ENCODE data around the gene BRI3BP. TPM values are rescaled to one million over a fixed set of nuclear protein-coding genes. Genes with fewer than 3 reads are reported as not detected.
"Not testable (repeated sequence)": the region's sequence is repeated elsewhere in the genome, so short reads cannot be mapped to it uniquely, and the experiment has no call there.

BRI3BP gene
- total RNA-seq, 1 donor from 2014 or later: 3.5 TPM

DNA sequence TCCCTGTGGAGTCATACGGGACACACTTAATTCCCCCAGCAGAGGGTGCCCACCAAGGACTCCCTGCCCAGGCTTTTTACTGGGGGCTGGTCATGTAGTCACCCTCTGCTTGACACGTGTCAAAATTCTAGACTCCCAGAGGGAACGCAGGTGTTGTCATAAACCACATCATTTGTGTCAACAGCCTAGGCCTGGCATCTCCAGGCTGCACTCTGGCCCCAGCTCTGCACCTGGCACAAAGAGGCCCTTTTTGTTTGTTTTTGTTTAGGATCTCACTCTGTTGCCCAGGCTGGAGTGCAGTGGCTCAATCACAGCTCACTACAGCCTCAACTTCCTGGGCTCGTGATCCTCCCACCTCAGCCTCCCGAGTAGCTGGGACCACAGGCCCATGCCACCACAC, 21.1 kb downstream of the BRI3BP start:
- no peak for ATAC-seq (ENCODE audit: poor library complexity)
- intact Hi-C loops (cut with DNase I): no loop called here
- no peak for DNase-seq

DNA sequence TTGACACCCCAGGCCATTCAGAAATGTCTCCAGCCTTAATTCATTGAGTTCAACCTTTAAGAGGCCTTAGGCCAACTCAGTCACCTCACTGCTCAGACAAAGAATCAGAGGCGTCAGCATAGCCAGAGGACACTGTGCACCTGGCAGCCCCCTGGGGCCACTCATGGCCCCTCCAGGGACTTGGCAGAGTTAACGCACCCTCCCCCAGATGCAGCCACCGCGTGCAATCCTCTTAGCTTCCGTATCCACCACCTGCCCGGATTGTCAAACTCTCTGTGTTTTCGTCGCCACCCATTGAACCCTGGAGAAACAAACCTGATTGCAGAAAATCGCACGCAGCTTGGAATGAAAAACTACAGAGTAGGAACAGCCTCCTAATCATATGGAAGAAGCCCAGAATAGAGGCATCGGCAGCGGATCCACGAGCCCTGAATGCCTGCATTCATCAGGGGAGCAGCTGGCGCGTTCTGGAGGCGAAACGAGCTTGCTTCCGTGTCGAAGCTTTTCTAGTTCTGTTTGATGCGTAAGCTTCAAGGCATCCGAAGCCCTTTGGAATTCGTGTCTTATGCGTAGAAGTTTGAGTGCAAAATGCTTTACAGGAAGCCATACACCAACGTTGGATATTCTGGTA, 22.4 kb downstream of the BRI3BP start:
- ATAC-seq (ENCODE audit: poor library complexity) (no peak), DNase-seq (no peak)
- intact Hi-C loops (cut with DNase I): no loop called here

DNA sequence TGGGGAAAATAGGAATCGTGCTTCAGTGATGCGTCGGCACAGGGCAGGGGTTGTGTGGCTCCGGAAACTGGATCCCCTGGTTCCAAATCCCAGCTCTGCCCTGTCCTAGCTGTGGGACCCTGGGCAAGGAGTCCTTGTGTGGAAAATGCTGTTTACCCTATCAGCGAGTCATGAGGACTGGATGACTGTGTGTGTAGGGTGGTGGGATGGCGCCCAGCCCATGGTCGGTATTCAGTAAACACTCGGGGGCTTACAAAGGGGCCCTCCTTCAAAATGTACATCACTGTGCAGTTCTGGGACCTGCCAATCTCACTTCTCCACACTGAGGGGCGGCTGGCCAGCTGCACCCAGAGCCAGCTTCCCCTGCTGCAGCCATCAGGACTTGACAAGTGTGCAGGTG, 24.4 kb downstream of the BRI3BP start:
- DNase-seq (no peak), ATAC-seq (ENCODE audit: poor library complexity) (no peak)
- intact Hi-C loops (cut with DNase I): no loop called here

DNA sequence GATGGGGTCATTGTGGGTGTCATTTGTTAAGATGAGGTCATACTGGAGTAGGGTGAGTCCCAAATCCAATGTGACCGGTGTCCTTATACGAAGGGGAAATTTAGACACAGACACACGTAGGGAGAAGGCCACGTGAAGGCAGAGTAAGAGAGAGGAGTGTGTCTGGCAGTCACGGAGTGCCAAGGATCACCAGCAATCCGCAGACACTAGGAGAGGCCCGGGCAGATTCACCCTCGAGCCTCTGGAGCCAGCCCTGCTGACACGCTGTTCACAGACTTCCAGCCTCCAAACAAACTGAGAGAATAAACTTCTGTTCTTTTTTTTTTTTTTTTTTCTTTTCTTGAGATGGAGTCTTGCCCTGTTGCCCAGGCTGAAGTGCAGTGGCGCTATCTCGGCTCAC, 24.9 kb downstream of the BRI3BP start:
- DNase-seq (no peak), ATAC-seq (ENCODE audit: poor library complexity) (no peak)
- intact Hi-C loops (cut with DNase I): no loop called here

DNA sequence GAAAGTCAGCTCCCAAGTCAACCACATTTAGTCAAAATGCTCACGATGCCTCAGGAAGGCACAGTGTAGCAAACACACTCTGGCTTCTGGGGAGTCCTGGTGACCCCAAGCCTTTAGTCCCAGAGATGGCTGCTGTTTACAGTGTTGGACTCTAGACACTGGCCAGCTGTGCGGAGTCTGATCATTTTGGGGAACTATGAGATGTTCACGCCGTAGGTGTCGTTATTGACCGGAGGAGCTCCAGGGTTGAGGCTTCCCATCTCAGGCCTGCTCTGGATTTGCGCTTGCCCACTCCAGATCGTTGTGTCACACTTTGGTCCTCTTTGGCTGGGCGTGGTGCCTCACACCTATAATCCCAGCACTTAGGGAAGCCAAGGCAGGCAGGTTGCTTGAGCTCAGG, 27.7 kb downstream of the BRI3BP start:
- no peak for ATAC-seq (ENCODE audit: poor library complexity)
- DNase-seq: no peak
- intact Hi-C loops (cut with DNase I): no loop called here

DNA sequence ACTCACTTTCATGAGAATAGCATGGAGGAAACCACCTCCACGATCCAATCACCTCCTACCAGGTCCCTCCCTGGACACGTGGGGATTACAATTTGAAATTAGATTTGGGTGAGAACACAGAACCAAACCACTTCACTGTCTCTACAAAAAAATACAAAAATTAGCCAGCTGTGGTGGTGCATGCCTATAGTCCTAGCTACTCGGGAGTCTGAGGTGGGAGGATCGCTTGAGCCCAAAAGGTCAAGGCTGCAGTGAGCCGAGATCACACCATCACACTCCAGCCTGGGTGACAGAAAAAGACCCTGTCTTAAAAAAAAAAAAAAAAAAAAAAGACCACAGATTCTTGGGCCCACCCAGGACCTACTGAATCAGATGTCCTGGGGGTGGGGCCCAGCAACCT, 28.3 kb downstream of the BRI3BP start:
- DNase-seq (no peak), ATAC-seq (ENCODE audit: poor library complexity) (no peak)
- intact Hi-C loops (cut with DNase I): no loop called here

DNA sequence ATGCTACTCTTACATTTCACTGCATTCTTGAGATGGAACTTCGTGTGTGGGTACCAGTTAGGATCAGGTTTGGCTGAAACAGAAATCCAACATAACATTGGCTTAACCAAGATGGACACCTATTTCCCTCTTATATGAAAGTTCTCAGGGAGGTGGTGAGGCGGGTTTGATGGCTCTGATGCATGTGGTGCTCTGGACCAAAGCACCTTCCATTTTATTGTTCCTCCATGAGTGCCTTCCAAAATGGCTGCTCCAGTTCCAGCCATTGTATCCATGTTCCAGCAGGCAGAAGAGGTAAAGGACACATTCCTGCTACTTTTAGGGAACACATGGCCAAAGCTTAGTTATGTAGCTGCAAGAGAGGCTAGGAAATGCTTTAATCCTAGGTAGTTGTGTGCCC, 29.6 kb downstream of the BRI3BP start:
- intact Hi-C loops (cut with DNase I): no loop called here
- ATAC-seq (ENCODE audit: poor library complexity) (no peak), DNase-seq (no peak)

DNA sequence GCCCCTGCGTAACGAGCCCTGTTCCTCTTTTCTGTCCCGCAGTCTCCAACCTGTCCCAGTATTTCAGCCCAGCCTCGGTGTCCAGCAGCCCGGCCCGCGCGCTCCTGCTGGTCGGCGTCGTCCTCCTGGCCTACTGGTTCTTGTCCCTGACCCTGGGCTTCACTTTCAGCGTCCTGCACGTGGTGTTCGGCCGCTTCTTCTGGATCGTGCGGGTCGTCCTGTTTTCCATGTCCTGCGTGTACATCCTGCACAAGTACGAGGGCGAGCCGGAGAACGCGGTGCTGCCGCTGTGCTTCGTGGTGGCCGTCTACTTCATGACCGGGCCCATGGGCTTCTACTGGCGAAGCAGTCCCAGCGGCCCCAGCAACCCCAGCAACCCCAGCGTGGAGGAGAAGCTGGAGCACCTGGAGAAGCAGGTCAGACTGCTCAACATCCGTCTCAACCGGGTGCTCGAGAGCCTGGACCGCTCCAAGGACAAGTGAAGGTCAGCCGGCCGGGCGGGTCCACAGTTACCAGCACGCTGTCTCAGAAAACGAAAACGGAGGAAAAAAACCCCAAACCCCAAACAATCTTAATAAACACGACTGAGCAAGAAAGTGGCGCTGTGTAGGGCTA, 31.6 kb downstream of the BRI3BP start:
- DNase-seq: no peak
- intact Hi-C loops (cut with DNase I): no loop called here

DNA sequence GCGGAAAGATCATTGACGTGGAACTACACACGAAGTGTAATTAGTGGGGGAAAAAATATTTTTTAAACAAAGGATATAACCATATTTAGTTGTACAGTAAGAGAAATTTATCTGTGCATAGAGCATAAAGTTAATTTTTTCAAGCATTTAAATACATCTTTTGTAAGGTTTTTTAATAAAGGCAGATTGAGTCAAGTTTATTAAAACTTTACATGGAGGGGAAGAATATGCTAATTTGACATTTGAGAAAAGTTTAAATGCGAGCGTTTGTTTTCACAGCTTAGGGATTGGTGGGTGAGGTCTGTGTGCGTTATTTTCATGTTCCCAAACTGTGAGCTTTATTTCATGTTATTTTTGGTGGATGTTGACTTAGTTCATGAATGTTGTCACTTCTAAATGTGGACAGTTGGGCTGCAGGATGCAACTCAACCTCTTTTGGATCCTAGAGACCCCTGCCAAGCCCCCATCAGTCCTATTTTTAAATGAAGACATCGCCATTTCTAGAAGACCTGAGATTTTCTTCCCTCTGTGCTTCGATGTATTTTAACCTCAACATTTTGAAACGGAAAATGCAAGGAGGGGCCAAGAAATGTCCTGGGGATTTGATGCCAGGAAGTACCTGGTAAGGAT, 32.3 kb downstream of the BRI3BP start:
- DNase-seq (no peak), ATAC-seq (ENCODE audit: poor library complexity) (no peak)
- intact Hi-C loops (cut with DNase I): no loop called here

More for the DNA sequence above, 31.6 kb downstream of the BRI3BP start:
- no peak for ATAC-seq (ENCODE audit: poor library complexity)

DNA sequence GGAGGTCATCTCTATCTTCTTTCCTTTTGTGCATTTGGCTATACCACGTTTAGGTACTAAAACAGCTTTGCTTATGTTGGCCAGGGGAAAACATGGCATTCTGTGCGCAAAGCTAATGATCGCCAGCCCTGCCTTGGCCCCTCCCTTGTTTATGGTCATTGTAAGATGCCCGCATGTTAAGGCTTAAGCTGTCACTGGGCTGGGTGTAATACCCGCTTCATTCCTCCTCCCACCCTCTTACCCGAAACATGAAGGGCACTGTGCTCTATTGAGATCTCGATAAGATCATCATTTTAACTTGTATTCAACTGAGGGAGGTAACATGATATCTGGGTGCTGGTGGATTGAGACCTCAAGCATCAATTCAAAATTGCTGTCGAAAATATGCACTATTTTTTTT, 34.7 kb downstream of the BRI3BP start:
- ATAC-seq (ENCODE audit: poor library complexity): no peak
- no peak for DNase-seq
- intact Hi-C loops (cut with DNase I): no loop called here

DNA sequence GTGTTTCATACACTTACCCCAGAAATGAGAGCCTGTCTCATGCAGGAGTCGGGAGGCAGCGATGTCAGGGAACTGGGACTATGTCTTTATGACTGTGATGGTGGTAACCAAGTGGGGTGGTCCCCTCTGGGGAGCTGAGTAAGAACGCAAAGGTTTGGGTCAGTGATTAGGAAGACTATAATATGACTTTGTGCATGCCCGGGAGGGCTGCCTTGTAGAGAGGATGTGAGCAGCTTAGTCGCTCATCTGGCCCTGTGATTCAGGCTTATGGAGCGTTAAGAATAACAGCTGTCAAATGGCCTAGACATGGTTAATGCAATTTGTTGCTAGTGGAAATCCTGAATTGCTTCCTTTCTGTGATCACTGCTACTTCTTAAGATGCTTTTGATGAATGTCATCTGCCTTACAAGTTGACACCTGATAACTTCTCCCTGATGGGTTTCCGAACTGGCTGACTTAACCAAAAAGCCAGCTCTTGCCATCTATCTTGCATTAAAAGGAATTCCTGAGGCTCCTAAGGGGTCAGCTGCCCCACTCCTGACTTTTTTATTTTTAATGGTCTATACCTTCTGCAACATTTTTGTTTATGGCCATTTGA, 36.4 kb downstream of the BRI3BP start:
- ATAC-seq (ENCODE audit: poor library complexity) (no peak), DNase-seq (no peak)
- intact Hi-C loops (cut with DNase I): no loop called here

DNA sequence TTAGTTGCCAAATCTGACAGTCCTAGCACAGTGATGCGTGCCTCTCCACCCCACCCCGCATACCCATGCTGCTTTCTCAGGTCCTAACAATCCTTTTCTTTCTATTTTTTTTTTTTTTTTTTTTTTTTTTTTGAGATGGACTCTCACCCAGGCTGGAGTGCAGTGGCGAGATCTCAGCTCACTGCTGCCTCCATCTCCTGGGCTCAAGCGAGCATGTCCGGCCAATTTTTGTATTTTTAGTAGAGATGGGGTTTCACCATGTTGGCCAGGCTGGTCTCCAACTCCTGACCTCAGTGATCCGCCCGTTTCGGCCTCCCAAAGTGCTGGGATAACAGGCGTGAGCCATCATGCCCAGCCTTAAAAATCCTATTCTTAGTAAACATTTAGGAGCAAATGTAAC, 38.0 kb downstream of the BRI3BP start:
- DNase-seq; intact Hi-C loops (cut with DNase I); ATAC-seq (ENCODE audit: poor library complexity): not testable (repeated sequence)

DNA sequence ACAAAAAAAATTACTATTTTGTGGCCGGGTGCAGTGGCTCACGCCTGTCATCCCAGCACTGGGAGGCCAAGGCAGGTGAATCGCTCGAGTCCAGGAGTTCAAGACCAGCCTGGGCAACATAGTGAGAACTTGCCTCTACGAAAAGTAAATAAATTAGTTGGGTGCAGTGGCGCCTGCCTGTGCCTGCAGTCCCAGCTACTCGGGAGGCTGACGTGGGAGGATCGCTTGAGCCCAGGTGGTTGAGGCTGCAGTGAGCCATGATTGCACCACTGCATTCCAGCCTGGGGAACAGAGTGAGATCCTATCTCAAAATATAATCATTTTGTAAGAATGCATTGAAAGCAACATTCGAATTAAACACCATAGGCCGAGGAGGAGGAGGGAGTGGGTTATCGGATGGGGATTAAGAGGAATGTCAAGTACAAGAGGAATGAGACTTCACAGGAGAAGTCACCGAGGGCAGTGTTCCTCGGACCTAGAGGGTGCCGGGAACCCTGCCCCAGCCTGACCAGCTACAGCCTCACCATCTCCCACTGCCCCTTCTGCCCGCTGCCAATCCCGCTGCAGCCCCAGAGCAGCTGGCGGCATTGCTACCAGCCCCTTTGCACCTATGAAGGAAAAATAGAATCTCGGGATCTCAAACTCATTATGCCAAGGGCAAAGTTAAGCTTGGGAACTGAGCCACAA, 39.2 kb downstream of the BRI3BP start:
- no peak for ATAC-seq (ENCODE audit: poor library complexity)
- intact Hi-C loops (cut with DNase I): no loop called here

DNA sequence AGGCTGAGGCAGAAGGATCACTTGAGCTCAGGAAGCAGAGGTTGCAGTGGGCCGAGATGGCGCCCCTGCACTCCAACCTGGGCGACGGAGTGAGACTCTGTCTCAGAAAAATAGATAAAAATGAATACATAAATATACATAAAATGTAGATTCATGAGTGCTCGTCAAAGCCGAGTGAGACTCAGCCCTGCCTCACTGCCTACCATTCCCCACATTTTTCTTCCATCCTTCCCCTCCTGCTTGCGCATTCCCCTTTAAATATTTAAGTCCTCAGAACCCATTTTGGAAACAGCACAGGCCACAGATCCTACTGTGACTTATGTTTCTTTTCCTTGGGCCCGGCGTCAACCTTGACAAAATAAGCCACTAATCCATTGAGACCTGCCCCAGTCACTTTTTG, 39.8 kb downstream of the BRI3BP start:
- DNase-seq: no peak
- ATAC-seq (ENCODE audit: poor library complexity): no peak
- intact Hi-C loops (cut with DNase I): no loop called here

More for the DNA sequence above, 39.2 kb downstream of the BRI3BP start:
- no peak for DNase-seq

DNA sequence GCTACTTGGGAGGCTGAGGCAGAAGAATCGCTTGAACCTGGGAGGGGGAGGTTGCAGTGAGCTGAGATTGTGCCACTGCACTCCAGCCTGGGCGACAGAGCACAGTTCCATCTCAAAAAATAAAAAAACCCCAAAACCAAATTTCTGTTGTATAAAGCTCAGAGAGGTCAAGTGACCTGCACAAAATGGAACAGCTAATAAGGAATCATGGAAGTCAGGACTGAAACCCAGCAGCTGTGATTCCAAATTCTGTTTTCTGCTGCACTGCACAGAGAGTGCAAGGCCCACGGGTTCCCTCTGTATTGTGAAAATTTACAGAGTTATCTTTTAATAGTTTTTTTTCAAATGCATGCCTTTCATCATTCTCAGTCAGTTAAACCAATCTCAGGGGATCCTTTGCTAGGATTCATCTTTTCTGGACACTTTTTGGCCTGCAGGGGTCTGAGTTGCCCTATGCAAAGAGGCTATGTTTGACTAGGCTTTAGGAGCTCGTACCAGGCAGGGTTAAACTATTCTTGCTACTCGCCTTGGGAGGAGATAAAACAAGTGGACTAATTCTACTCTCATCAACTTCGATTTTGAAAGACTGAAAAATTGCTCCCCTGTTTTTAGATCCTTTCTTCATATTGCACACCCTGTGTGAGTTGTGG, 45.7 kb downstream of the BRI3BP start:
- no peak for ATAC-seq (ENCODE audit: poor library complexity)
- intact Hi-C loops (cut with DNase I): no loop called here
- DNase-seq: no peak

DNA sequence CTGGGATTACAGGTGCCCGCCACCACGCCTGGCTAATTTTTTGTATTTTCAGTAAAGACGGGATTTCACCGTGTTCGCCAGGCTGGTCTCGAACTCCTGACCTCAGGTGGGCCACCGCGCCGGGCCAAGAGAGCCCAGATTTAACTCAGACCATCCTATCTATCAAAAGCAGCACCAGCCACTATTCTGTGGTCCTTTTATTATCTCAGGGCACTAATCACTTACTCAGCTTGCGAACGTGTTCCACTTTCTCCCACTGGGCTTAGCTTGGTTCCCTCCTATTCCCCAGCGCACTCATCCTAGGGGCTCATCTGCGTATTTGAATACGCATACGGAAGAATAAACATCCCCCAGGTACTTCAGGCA, 55.6 kb downstream of the BRI3BP start:
- intact Hi-C loops (cut with DNase I): no loop called here

DNA sequence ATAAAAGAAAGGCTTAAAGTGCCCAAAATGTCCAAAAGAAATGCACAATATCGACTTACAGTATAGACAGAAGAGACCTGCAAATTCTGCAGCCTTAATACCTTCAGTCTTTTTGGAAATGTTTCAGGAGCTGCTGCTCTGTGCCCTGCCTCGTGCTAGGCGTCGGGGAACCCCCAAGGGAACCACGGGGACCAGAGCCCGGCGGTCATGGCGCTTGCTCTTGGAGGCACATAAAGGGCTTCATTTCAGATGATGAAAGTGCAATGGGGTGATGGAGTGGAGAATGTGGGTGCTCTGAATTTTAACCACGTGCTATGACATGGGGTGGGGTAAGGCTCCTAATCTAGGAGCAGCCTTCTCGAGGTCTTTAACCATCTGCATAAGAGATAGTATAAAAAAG, 57.0 kb downstream of the BRI3BP start:
- DNase-seq (no peak), ATAC-seq (ENCODE audit: poor library complexity) (no peak)
- intact Hi-C loops (cut with DNase I): no loop called here

More for the DNA sequence above, 55.6 kb downstream of the BRI3BP start:
- DNase-seq (no peak), ATAC-seq (ENCODE audit: poor library complexity) (no peak)

DNA sequence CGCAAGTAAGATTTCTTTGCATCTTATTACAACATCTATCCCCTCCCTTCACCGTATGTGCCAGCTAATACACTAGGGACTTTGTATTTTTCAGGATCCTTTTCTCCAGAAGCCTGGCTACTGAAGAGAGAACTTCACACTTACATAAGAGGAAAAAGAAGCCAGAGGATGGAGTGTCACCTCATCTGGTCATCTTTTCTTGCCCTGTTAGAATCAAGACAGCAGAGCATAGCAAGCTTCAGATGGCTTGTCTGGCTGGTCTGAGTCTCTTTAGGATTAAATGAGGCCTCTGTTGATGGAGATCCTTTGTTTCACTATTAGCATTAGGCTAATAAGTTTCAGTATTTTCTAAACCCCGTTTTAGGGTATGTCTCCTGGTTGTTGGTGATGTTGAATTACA, 57.4 kb downstream of the BRI3BP start:
- ATAC-seq (ENCODE audit: poor library complexity) (no peak), DNase-seq (no peak)
- intact Hi-C loops (cut with DNase I): no loop called here

DNA sequence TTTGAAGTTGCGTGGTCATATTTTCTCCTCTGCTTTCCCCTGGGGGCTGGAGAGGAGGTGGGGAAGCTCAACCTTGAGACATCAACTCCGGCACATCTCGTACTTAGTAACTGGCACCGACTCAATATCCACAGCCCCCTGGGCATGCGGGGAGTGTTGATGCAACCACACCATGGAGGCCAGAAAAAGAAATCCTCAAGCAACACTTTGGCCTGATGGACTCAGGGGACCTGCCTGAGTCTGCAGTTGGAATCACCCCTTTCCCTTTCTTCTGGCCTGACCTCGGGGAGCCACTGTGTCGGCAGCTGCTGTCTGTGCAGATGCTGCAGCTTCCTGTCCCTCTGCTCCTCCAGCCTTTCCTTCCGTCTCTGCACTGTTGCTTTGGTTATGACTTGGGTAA, 60.4 kb downstream of the BRI3BP start:
- intact Hi-C loops (cut with DNase I): no loop called here
- DNase-seq (no peak), ATAC-seq (ENCODE audit: poor library complexity) (no peak)
